ENCODE results near the gene SGTA.

SGTA gene

DNA sequence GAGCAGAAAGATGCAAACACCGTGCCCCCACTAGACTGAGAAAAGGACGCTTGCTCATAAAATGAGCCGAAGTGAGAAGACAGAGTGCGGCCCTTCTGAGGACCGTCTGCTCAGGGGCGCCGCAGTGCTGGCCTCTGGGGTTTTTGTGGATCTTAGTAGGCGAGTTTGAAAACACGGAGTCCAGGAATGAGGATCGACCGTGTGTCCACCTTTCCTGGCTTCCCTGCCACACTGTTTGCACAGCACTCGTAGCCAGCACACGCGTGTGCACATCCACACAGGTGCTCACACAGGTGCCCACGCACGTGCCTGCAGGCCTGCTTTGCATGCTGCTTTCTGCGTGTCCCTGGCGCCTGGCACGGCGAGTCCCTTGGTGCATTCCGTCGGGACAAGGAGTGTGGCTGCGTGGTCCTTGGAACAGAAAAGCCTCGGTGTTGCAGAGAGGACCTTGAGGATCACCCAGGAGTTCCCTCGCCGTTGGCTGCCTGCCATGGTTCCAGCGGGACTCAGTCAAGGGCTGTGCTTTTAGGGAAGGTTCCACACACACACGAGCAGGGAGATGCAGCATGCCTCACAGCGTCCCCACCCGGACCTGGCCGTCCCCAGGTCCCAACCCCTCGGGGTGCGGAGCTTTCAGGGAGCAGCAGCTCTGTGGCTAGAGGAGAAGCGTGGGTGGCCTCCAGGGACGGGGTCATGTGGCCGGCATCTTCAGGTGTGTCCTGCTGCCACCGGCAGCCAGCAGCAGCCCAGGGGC, 26.5 kb upstream of the SGTA start:
- DNase-seq (ENCODE audit: low read depth), result no peak
- H3K4me3 ChIP-seq (ENCODE audit: low read depth, low read length), result no peak overlapping the region
- TF ChIP-seq CTCF (IDR thresholded peaks at IDR 0.05; ENCODE audit: low read depth, low read length, missing control alignments), result no peak
- in situ Hi-C loops (cut with HindIII; ENCODE audit: low sequenced_read_pairs), result no loop called here

DNA sequence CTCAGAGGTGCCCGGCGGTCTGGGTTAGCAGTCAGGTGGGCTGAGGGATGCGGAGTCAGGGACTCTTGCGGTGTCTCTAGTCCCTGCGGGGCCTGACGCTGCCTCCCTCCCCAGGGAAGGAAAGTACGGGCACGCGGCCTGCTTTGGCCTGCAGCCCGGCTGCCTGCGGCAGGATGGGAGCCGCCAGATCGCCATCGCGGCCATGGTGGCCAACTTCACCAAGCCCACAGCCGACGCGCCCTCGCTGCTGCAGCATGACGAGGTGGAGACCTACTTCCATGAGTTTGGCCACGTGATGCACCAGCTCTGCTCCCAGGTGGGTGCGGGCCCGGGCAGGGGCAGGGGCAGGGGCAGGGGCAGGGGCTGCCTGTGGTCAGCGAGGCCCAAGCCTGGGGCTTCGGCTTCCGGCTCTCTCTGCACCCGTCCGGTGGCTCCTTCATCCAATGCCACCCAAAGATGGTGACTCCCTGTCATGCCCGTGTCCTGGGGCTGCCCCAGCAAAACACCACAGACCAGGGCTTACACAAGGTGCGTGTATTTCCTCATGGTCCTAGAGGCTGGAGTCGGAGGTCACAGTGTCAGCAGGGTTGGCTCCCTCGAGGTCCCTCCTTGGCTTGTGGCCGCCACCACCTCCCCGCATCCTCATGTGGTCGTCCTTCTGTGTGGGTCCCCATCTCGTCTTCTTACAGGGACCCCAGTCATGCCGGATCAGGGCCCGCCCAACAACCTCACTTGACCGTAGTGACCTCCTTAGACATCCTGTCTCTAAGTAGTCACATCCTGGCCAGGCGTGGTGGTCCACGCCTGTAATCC, 25.3 kb upstream of the SGTA start:
- in situ Hi-C loops (cut with HindIII; ENCODE audit: low sequenced_read_pairs), result no loop called here
- H3K4me3 ChIP-seq (ENCODE audit: low read depth, low read length), result no peak overlapping the region
- no peak for TF ChIP-seq CTCF (IDR thresholded peaks at IDR 0.05; ENCODE audit: low read depth, low read length, missing control alignments)
- no peak for DNase-seq (ENCODE audit: low read depth)

DNA sequence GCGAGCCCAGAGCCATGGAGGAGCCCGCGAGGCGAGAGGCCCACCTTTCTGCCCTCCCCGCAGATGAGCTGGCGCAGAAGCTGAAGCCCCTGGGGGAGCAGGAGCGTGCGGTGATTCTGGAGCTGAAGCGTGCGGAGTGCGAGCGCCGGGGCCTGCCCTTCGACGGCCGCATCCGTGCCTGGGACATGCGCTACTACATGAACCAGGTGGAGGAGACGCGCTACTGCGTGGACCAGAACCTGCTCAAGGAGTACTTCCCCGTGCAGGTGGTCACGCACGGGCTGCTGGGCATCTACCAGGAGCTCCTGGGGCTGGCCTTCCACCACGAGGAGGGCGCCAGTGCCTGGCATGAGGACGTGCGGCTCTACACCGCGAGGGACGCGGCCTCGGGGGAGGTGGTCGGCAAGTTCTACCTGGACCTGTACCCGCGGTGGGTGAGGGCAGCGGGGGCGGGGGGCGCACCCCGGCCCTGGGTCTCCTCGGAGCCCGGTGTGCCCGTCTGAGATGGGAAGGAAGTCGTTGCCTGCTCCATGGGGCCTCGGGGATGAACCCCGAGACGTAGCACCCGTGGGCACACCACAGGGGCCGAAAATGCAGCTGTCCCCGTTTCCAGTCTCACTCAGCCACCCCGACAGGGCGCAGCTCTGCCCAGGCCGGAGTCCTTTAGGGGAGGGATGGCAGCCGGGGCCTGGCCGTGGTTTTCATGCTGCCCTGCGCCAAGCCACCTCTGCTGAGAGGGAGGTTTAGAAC, 24.5 kb upstream of the SGTA start:
- DNase-seq (ENCODE audit: low read depth), result no peak
- TF ChIP-seq CTCF (IDR thresholded peaks at IDR 0.05; ENCODE audit: low read depth, low read length, missing control alignments), result no peak
- no peak overlapping the region for H3K4me3 ChIP-seq (ENCODE audit: low read depth, low read length)
- in situ Hi-C loops (cut with HindIII; ENCODE audit: low sequenced_read_pairs), result no loop called here

DNA sequence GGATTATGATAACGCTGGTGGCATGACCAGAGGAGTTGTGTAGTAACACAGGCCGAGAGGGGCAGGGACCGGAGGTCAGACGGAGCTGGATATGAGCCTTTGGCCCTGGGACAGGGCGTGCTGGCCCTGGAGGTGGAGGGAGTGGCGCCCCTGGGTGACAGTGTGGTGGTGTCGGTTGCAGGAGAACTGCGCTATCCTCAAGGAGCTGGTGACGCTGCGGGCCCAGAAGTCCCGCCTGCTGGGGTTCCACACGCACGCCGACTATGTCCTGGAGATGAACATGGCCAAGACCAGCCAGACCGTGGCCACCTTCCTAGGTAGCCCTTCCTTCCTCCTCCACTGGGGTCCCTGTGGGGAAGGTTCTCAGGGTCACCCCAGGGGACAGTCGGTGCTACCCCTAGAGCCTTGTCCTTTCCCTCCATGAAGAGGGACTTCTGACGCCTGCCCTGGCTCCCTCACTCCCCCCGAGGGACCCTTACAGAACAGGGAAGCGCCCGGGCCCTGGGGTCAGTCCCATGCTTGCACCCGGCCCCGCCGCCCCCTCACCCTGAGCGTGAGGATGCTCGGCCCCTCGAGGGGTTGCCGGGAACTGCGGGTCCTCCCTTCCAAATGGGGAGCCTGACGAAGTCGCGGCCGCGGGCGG, 23.8 kb upstream of the SGTA start:
- no peak for DNase-seq (ENCODE audit: low read depth)
- H3K4me3 ChIP-seq (ENCODE audit: low read depth, low read length), result no peak overlapping the region
- no peak for TF ChIP-seq CTCF (IDR thresholded peaks at IDR 0.05; ENCODE audit: low read depth, low read length, missing control alignments)
- in situ Hi-C loops (cut with HindIII; ENCODE audit: low sequenced_read_pairs), result no loop called here

GRCh38 chr19:2805991-2806649, 23.0 kb upstream of the SGTA start:
- DNase-seq (ENCODE audit: low read depth), result no peak
- H3K4me3 ChIP-seq (ENCODE audit: low read depth, low read length), result no peak overlapping the region
- TF ChIP-seq CTCF (IDR thresholded peaks at IDR 0.05; ENCODE audit: low read depth, low read length, missing control alignments), result no peak
- in situ Hi-C loops (cut with HindIII; ENCODE audit: low sequenced_read_pairs), result no loop called here
